HG03095 (cell line): ENCODE data around the gene DNAJB6.

ENCODE experiments used
- ATAC-seq: cut with Tn5 transposase; IDR thresholded peaks from one replicate; pipeline ENCODE4 v1.9.1; 2021; ENCODE audit warnings: moderate library complexity; ENCODE audit not compliant: unreplicated experiment

DNAJB6 gene

GRCh38 chr7:157407512-157408257 lies 70.9 kb downstream of the DNAJB6 start:
- no peak for ATAC-seq

GRCh38 chr7:157408258-157409101 lies 71.7 kb downstream of the DNAJB6 start:
- no peak for ATAC-seq

- no peak for ATAC-seq
These were observed 72.4 kb downstream of the DNAJB6 start for GRCh38 chr7:157409149-157409752.

GRCh38 chr7:157409753-157410727 lies 73.2 kb downstream of the DNAJB6 start:
- ATAC-seq = no peak

- no peak for ATAC-seq
These were observed 74.2 kb downstream of the DNAJB6 start for GRCh38 chr7:157410831-157411556.

- no peak for ATAC-seq
These were observed 74.8 kb downstream of the DNAJB6 start for GRCh38 chr7:157411580-157411979.

- ATAC-seq = no peak
These were observed 75.2 kb downstream of the DNAJB6 start for GRCh38 chr7:157412021-157412443.

- ATAC-seq = no peak
These were observed 75.8 kb downstream of the DNAJB6 start for GRCh38 chr7:157412491-157413180.

- ATAC-seq = no peak
These were observed 77.3 kb downstream of the DNAJB6 start for GRCh38 chr7:157413881-157414701.

GRCh38 chr7:157414702-157415096 lies 77.9 kb downstream of the DNAJB6 start:
- ATAC-seq = no peak

- ATAC-seq = no peak
These were observed 78.7 kb downstream of the DNAJB6 start for GRCh38 chr7:157415486-157415885.

- ATAC-seq = no peak
These were observed 79.2 kb downstream of the DNAJB6 start for GRCh38 chr7:157416011-157416410.

- ATAC-seq = no peak
These were observed 81.6 kb downstream of the DNAJB6 start for GRCh38 chr7:157418204-157419034.

GRCh38 chr7:157419035-157419293 lies 82.2 kb downstream of the DNAJB6 start:
- ATAC-seq = no peak

- ATAC-seq = no peak
These were observed 85.5 kb downstream of the DNAJB6 start for GRCh38 chr7:157422279-157422678.

GRCh38 chr7:157423348-157423747 lies 86.5 kb downstream of the DNAJB6 start:
- no peak for ATAC-seq

GRCh38 chr7:157423886-157424565 lies 87.2 kb downstream of the DNAJB6 start:
- ATAC-seq = no peak
